HG02943 (cell line): ENCODE results near the gene CCDC152.
"Not testable (repeated sequence)": the region's sequence is repeated elsewhere in the genome, so short reads cannot be mapped to it uniquely, and the experiment has no call there.

Source experiments
- ATAC-seq: cut with Tn5 transposase; IDR thresholded peaks from one replicate; pipeline ENCODE4 v1.9.1; 2021; ENCODE audit warnings: mild to moderate bottlenecking, low read depth, moderate library complexity; ENCODE audit not compliant: unreplicated experiment

Gene CCDC152

GRCh38 chr5:42842921-42843641, 86.5 kb downstream of the CCDC152 start:
- ATAC-seq = no peak

DNA sequence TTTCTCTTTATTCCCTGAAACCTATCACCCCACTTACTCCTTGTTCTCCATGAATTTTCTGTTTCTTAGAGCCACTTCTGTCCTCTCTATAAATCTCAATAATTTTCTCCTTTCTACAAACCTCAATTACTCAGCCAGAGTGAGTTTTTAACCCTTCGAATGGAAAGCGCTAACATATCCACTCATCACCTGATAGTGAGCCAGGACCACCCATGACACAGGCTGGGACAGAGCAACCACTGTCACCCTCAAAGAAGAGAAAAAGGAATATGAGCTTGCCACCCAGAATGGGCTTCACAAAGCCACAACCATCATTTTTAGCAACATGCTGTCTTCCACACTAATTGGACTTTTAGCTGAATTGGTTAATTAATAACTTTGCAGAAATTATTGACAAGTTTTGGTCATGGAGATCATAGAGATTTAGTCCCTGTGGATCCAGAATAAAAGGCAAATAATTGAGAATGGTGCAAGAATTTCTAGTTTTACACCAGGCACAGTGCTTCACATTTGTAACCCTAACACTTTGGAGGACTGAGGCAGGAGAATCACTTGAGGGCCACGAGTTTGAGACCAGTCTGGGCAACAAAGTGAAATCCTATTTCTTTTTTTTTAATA, 87.2 kb downstream of the CCDC152 start:
- no peak for ATAC-seq

DNA sequence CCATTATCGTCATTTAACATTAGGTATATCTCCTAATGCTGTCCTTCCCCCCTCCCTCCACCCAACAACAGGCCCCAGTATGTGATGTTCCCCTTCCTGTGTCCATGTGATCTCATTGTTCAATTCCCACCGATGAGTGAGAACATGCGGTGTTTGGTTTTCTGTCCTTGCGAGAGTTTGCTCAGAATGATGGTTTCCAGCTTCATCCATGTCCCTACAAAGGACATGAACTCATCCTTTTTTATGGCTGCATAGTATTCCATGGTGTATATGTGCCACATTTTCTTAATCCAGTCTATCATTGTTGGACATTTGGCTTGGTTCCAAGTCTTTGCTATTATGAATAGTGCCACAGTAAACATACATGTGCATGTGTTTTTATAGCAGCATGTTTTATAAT, 87.8 kb downstream of the CCDC152 start:
- ATAC-seq = not testable (repeated sequence)

DNA sequence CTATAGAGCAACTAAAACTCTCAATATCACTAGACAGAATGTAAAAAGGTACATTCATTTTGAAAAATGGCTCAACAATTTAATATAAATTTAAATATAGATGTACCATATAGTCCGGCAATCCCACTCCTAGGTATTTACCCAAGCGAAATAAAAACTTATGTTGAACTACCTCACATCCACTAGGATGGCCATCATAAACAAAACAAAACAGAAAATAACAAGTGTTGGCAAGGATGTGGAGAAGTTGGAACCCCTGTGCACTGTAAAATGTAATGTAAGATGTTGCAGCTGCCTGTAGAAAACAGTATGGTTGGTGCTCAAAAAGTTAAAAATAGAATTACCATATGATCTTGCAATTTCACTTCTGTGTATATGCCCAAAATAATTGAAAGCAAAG, 91.9 kb downstream of the CCDC152 start:
- ATAC-seq = no peak

DNA sequence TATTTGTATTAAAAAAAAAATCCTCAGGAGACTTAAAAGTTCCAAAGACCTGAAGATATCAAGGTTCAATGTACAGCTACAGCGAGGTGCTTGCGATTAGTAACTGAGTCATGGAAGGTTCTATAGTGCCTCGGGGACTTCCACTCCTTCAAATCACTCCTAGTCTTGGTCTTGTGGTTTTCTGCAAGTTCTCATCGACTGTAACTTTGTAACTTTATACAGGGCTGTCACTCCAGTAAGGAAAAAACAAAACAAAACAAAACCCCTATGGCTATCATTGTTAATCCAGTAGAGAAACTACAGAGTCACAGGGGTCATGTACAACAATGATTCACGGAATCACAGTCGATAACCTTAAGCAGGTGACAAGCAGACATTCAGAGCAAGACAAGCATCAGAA, 94.9 kb downstream of the CCDC152 start:
- no peak for ATAC-seq
